Fibroblast of lung (primary cell): ENCODE measurements around the gene REEP2. TPM values are rescaled to one million over a fixed set of nuclear protein-coding genes. Genes with fewer than 3 reads are reported as not detected.
"Not testable (repeated sequence)": the region's sequence is repeated elsewhere in the genome, so short reads cannot be mapped to it uniquely, and the experiment has no call there.

Experiments used
- DNase-seq, 2 donors: peaks; one replicate each; pipeline versions ENCODE4 v3.0.0 to v3.0.0-alpha.2; 2010; ENCODE audit warnings: low read depth in 2 of 2
- H2AFZ ChIP-seq: 2 replicates; pipeline ENCODE4 v1.5.1; 2012; ENCODE audit warnings: low read length, control low read depth, inconsistent platforms
- H3K27ac ChIP-seq: 2 replicates; pipeline ENCODE4 v1.5.1; 2011; ENCODE audit warnings: low read length, control low read depth; ENCODE audit not compliant: insufficient read depth
- H3K27me3 ChIP-seq: 2 replicates; pipeline ENCODE4 v1.5.1; 2011; ENCODE audit warnings: mild to moderate bottlenecking, low read length; ENCODE audit not compliant: control insufficient read depth, insufficient read depth
- H3K36me3 ChIP-seq: 2 replicates; pipeline ENCODE4 v1.5.1; 2011; ENCODE audit warnings: low read length; ENCODE audit not compliant: control insufficient read depth, insufficient read depth
- H3K4me1 ChIP-seq: 2 replicates; pipeline ENCODE4 v1.5.1; 2011; ENCODE audit warnings: low read length; ENCODE audit not compliant: control insufficient read depth, insufficient read depth; ENCODE audit errors: extremely low read depth
- H3K4me2 ChIP-seq: 2 replicates; pipeline ENCODE4 v1.5.1; 2011; ENCODE audit warnings: low read length, control low read depth; ENCODE audit not compliant: insufficient read depth; ENCODE audit errors: extremely low read depth
- H3K4me3 ChIP-seq, 4 experiments: fragments of 200-600 bp in 1 of 4; sonication (generic) in 1 of 4; replicated peaks in 1 of 4; 2 replicates each; pipeline ENCODE4 v1.5.1; 2011 to 2016; ENCODE audit warnings: low read length in 4 of 4, low read depth in 3 of 4, mild to moderate bottlenecking in 3 of 4, control low read depth in 2 of 4, inconsistent platforms in 1 of 4, mixed read lengths in 1 of 4; ENCODE audit not compliant: insufficient read depth in 1 of 4; ENCODE audit errors: control extremely low read depth in 1 of 4
- H3K79me2 ChIP-seq: 2 replicates; pipeline ENCODE4 v1.5.1; 2012; ENCODE audit warnings: mild to moderate bottlenecking, low read length, inconsistent platforms; ENCODE audit not compliant: control insufficient read depth, insufficient read depth
- H3K9ac ChIP-seq: 2 replicates; pipeline ENCODE4 v1.5.1; 2011; ENCODE audit warnings: mild to moderate bottlenecking, low read length, control low read depth; ENCODE audit not compliant: insufficient read depth
- H3K9me3 ChIP-seq: 2 replicates; pipeline ENCODE4 v1.5.1; 2012; ENCODE audit warnings: low read depth, low read length; ENCODE audit not compliant: control insufficient read depth, insufficient read depth
- H4K20me1 ChIP-seq: 2 replicates; pipeline ENCODE4 v1.5.1; 2011; ENCODE audit warnings: low read length; ENCODE audit not compliant: control insufficient read depth, insufficient read depth; ENCODE audit errors: extremely low read depth
- EZH2 ChIP-seq: IDR thresholded peaks from 2 replicates; pipeline ENCODE4 v1.5.1; 2012; ENCODE audit warnings: low read length, control low read depth, mild to moderate bottlenecking; ENCODE audit errors: missing control alignments
- polyA plus RNA-seq, 2 donors: library from polyadenylated mRNA; depleted of rRNA in 1 of 2; stranded (reverse) in 1 of 2; unstranded in 1 of 2; fragments of >200 nt; gene quantifications; 2 replicates each; pipeline ENCODE4 v1.2.1, GENCODE V29; 2011 to 2012; ENCODE audit warnings: missing spikeins in 1 of 2
- total RNA-seq: library from RNA; depleted of rRNA; stranded (reverse); fragments of >200 nt; gene quantifications from 2 replicates; pipeline ENCODE4 v1.2.1, GENCODE V29; 2014
- TF ChIP-seq, protein P1 (sequence below), 2 donors: IDR thresholded peaks in 1 of 2; conservative IDR thresholded peaks in 1 of 2; 1 replicate in 1 of 2; 2 replicates in 1 of 2; pipeline ENCODE4 v1.5.1; 2011 to 2012; ENCODE audit warnings: low read length in 2 of 2, control low read depth in 1 of 2, inconsistent platforms in 1 of 2, low read depth in 1 of 2, mild to moderate bottlenecking in 1 of 2

Gene REEP2
- total and polyA plus RNA-seq, 2 donors (not counting 1 experiment from before 2014, with no cell fraction given) = 6.1 to 14.4 TPM

DNA sequence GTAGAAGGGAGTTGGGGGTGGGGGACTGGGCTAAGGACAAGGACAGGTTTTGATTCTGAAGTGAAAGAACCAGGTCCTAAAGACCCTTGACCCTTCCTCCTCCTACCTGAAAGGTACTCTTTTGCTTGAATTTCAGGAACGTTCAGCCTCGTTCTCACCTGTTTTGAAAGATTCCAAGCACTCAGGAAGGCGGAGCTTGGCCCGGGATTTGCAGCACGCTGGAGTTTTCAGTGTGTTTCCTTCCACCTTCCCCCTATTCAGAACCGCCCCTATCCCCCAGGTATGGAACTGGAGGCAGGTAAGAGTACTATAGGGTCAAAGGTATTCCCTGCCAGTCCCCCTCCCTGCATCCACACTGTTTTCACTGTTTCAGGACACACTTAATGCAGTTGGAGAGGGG, 33.5 kb downstream of the REEP2 start:
- H4K20me1 ChIP-seq = no peaks in the 10 kb centered on the region
- H3K9me3 ChIP-seq = no peaks in the 10 kb centered on the region
- peaks cover 2% of the 10 kb centered on the region for H3K79me2 ChIP-seq
- no peak overlapping the region for H3K4me2 ChIP-seq
- no peak for TF ChIP-seq EZH2
- no peak overlapping the region for H2AFZ ChIP-seq
- no peaks in the 10 kb centered on the region for H3K4me1 ChIP-seq
- H3K27me3 ChIP-seq = no peaks in the 10 kb centered on the region
- H3K4me3 ChIP-seq = no peak overlapping the region
- H3K27ac ChIP-seq = no peak overlapping the region
- DNase-seq = no peak
- no peak overlapping the region for H3K9ac ChIP-seq
- peaks cover 5% of the 10 kb centered on the region for H3K36me3 ChIP-seq

DNA sequence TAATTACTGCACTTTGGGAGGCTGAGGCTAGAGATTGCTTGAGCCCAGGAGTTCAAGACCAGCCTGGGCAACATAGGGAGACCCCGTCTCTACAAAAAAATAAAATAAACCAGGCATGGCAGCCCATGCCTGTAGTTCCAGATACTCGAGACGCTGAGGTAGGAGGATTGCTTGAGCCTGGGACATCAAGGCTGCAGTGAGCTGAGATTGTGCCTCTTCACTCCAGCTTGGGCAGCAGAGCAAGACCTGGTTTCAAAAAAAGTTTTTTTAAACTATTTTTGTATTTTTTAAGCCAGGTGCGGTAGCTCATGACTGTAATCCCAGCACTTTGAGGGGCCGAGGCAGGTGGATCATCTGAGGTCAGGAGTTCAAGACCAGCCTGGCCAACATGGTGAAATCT, 34.3 kb downstream of the REEP2 start:
- H3K36me3 ChIP-seq, DNase-seq, H3K9me3 ChIP-seq, H3K27ac ChIP-seq, H3K4me3 ChIP-seq, H3K4me1 ChIP-seq, H4K20me1 ChIP-seq, H3K79me2 ChIP-seq, H3K27me3 ChIP-seq, H3K4me2 ChIP-seq, H3K9ac ChIP-seq, H2AFZ ChIP-seq: not testable (repeated sequence)

DNA sequence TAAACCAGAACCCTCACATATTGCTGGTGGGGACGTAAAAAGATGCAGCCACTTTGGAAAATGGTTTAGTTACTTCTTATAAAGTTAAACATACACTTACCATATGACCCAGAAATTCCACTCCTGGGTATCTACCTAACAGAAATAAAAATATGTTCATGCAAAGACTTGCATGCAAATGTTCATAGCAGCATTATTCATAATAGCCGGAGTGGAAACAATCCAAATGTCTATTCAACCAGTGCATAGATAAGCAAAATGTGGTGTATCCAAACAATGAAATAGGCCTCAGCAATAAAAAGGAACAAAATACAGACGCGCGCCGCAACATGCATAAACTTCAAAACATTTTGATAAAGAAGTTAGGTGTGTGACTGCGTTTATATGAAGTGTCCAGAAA, 38.1 kb downstream of the REEP2 start:
- no peak overlapping the region for H3K9ac ChIP-seq
- H4K20me1 ChIP-seq = no peaks in the 10 kb centered on the region
- H3K4me1 ChIP-seq = no peaks in the 10 kb centered on the region
- H3K27ac ChIP-seq = no peak overlapping the region
- H3K79me2 ChIP-seq = no peaks in the 10 kb centered on the region
- TF ChIP-seq, protein P1, sequence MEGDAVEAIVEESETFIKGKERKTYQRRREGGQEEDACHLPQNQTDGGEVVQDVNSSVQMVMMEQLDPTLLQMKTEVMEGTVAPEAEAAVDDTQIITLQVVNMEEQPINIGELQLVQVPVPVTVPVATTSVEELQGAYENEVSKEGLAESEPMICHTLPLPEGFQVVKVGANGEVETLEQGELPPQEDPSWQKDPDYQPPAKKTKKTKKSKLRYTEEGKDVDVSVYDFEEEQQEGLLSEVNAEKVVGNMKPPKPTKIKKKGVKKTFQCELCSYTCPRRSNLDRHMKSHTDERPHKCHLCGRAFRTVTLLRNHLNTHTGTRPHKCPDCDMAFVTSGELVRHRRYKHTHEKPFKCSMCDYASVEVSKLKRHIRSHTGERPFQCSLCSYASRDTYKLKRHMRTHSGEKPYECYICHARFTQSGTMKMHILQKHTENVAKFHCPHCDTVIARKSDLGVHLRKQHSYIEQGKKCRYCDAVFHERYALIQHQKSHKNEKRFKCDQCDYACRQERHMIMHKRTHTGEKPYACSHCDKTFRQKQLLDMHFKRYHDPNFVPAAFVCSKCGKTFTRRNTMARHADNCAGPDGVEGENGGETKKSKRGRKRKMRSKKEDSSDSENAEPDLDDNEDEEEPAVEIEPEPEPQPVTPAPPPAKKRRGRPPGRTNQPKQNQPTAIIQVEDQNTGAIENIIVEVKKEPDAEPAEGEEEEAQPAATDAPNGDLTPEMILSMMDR (conservative IDR thresholded peaks at IDR 0.05 in 1 of 2, IDR thresholded peaks at IDR 0.05 in 1 of 2; ENCODE audit: low read depth in 1 of 2, low read length in 2 of 2) = no peak
- TF ChIP-seq EZH2 = no peak
- no peaks in the 10 kb centered on the region for H3K9me3 ChIP-seq
- H2AFZ ChIP-seq = no peak overlapping the region
- DNase-seq = no peak
- no peaks in the 10 kb centered on the region for H3K27me3 ChIP-seq
- H3K4me3 ChIP-seq = no peak overlapping the region
- H3K4me2 ChIP-seq = no peak overlapping the region
- H3K36me3 ChIP-seq = no peaks in the 10 kb centered on the region

DNA sequence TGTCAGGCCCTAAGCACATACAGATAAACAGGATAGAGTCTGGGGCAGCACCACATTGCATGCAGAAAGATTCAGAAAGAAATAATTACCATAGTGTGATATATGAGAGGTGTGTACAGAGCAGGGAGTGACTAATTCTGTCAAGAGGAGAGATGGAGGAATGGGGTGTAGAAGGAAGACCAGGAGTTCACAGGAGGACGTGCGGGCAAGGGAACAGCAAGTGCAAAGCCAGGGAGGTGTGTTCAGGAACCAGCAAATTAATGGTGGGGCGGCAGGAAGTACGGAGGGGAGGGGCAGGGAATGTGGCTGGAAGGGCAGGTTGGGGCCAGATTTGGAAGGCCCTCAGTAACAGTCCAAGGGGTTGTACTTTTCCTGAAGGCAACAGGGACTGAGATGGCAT, 43.8 kb downstream of the REEP2 start:
- no peak overlapping the region for H2AFZ ChIP-seq
- no peaks in the 10 kb centered on the region for H4K20me1 ChIP-seq
- H3K4me2 ChIP-seq = no peak overlapping the region
- H3K36me3 ChIP-seq = no peaks in the 10 kb centered on the region
- H3K9me3 ChIP-seq = no peaks in the 10 kb centered on the region
- no peak for TF ChIP-seq EZH2
- TF ChIP-seq, protein P1 (conservative IDR thresholded peaks at IDR 0.05 in 1 of 2, IDR thresholded peaks at IDR 0.05 in 1 of 2; ENCODE audit: low read depth in 1 of 2, low read length in 2 of 2) = no peak
- no peaks in the 10 kb centered on the region for H3K27me3 ChIP-seq
- DNase-seq = no peak
- H3K4me3 ChIP-seq = no peak overlapping the region
- no peak overlapping the region for H3K9ac ChIP-seq
- H3K79me2 ChIP-seq = no peaks in the 10 kb centered on the region
- no peak overlapping the region for H3K27ac ChIP-seq
- no peaks in the 10 kb centered on the region for H3K4me1 ChIP-seq
